HG03139 (cell line): ENCODE data around the gene XDH.

Source experiments
- ATAC-seq: cut with Tn5 transposase; IDR thresholded peaks from one replicate; pipeline ENCODE4 v1.9.1; 2021; ENCODE audit not compliant: unreplicated experiment

Gene XDH

GRCh38 chr2:31404302-31404701 is 10.2 kb downstream of the XDH start:
- ATAC-seq, result no peak

- ATAC-seq, result no peak
Observed at GRCh38 chr2:31402388-31402787, 12.2 kb downstream of the XDH start.

- no peak for ATAC-seq
Observed at GRCh38 chr2:31401580-31401979, 13.0 kb downstream of the XDH start.

GRCh38 chr2:31398881-31399280 is 15.7 kb downstream of the XDH start:
- no peak for ATAC-seq

- no peak for ATAC-seq
Observed at GRCh38 chr2:31397094-31397493, 17.4 kb downstream of the XDH start.

GRCh38 chr2:31390324-31390723 is 24.2 kb downstream of the XDH start:
- no peak for ATAC-seq

GRCh38 chr2:31388736-31389135 is 25.8 kb downstream of the XDH start:
- no peak for ATAC-seq

GRCh38 chr2:31387850-31388249 is 26.7 kb downstream of the XDH start:
- no peak for ATAC-seq

- ATAC-seq, result no peak
Observed at GRCh38 chr2:31386648-31387047, 27.9 kb downstream of the XDH start.

- ATAC-seq, result no peak
Observed at GRCh38 chr2:31386172-31386571, 28.4 kb downstream of the XDH start.

- no peak for ATAC-seq
Observed at GRCh38 chr2:31384771-31385276, 29.7 kb downstream of the XDH start.

GRCh38 chr2:31384351-31384750 is 30.2 kb downstream of the XDH start:
- ATAC-seq, result no peak

GRCh38 chr2:31383471-31384153 is 30.9 kb downstream of the XDH start:
- ATAC-seq, result no peak

- no peak for ATAC-seq
Observed at GRCh38 chr2:31382452-31383120, 32.0 kb downstream of the XDH start.

GRCh38 chr2:31381601-31382000 is 32.9 kb downstream of the XDH start:
- no peak for ATAC-seq

- no peak for ATAC-seq
Observed at GRCh38 chr2:31380243-31380642, 34.3 kb downstream of the XDH start.

- ATAC-seq, result no peak
Observed at GRCh38 chr2:31379747-31380146, 34.8 kb downstream of the XDH start.

GRCh38 chr2:31378791-31379501 is 35.6 kb downstream of the XDH start:
- no peak for ATAC-seq

GRCh38 chr2:31378389-31378788 is 36.2 kb downstream of the XDH start:
- ATAC-seq, result no peak

GRCh38 chr2:31373127-31373526 is 41.4 kb downstream of the XDH start:
- no peak for ATAC-seq

- ATAC-seq, result no peak
Observed at GRCh38 chr2:31372097-31372496, 42.4 kb downstream of the XDH start.

GRCh38 chr2:31371691-31372090 is 42.9 kb downstream of the XDH start:
- ATAC-seq, result no peak
